GM12878 (cell line): ENCODE data around the gene OS9. TPM values are rescaled to one million over a fixed set of nuclear protein-coding genes. Genes with fewer than 3 reads are reported as not detected.
A peak's percentile ranks its signal among the peaks of the same experiment; 100 is the strongest.
"Not testable (repeated sequence)": the region's sequence is repeated elsewhere in the genome, so short reads cannot be mapped to it uniquely, and the experiment has no call there.

ENCODE experiments used
- ATAC-seq: fragments of 200-7000 bp; cut with Tn5 transposase; 3 replicates; pipeline ENCODE4 v1.9.1; 2020; ENCODE audit warnings: mild to moderate bottlenecking, moderate library complexity
- BruUV-seq: library from RNA; stranded (reverse); fragments of 400-500 nt; replicated peaks from 2 replicates; lab custom pipeline; 2021; lab: Mats Ljungman, UMichigan
- CTCF ChIA-PET: fragments of 300-600 bp; sonication (Branson Sonifier 250); formaldehyde crosslinking; extraction: SDS; loops from one replicate; lab custom pipeline; 2021; ENCODE audit warnings: inconsistent platforms; lab: Yijun Ruan, JAX
- POLR2A ChIA-PET: fragments of 350-600 bp; formaldehyde crosslinking; extraction: SDS; loops from one replicate; lab custom pipeline; 2021; ENCODE audit warnings: inconsistent platforms; lab: Charles Lee
- RAD21 ChIA-PET: fragments of 300-600 bp; sonication (Branson Sonifier 250); formaldehyde crosslinking; loops from one replicate; lab custom pipeline; 2023; ENCODE audit warnings: antibody characterized with exemption; ENCODE audit not compliant: unreplicated experiment; lab: Charles Lee
- SMC1A ChIA-PET: fragments of 300-600 bp; sonication (Branson Sonifier 250); formaldehyde crosslinking; loops from one replicate; lab custom pipeline; 2023; ENCODE audit not compliant: unreplicated experiment, uncharacterized antibody; lab: Charles Lee
- DNase-seq: peaks from one replicate; pipeline ENCODE4 v3.0.0-alpha.2; 2011; ENCODE audit warnings: low read depth, low spot score
- FAIRE-seq: peaks from 3 replicates; lab custom pipeline; 2011; peaks lifted over from hg19 to GRCh38; lab: Jason Lieb, UNC
- H2AFZ ChIP-seq: 2 replicates; pipeline ENCODE4 v1.6.0; 2011; ENCODE audit warnings: low read depth, low read length, control low read depth; ENCODE audit not compliant: control insufficient read depth
- H3K27ac ChIP-seq: 2 replicates; pipeline ENCODE4 v1.5.1; 2011; ENCODE audit warnings: control low read depth; ENCODE audit not compliant: control insufficient read depth, insufficient read depth
- H3K27me3 ChIP-seq, 2 experiments: replicated peaks in 1 of 2; 2 replicates each; pipeline versions ENCODE4 v1.6.0 to v1.6.1; 2011; ENCODE audit warnings: low read length in 1 of 2; ENCODE audit not compliant: control insufficient read depth in 2 of 2, insufficient read depth in 2 of 2
- H3K36me3 ChIP-seq, 2 experiments: 2 replicates each; pipeline ENCODE4 v1.5.1; 2011; ENCODE audit warnings: low read length in 1 of 2; ENCODE audit not compliant: control insufficient read depth in 2 of 2, insufficient read depth in 2 of 2
- H3K4me1 ChIP-seq: 2 replicates; pipeline ENCODE4 v1.6.1; 2011; ENCODE audit warnings: mild to moderate bottlenecking, low read length, moderate library complexity, mixed read lengths; ENCODE audit not compliant: control insufficient read depth, insufficient read depth
- H3K4me2 ChIP-seq: 2 replicates; pipeline ENCODE4 v1.6.0; 2011; ENCODE audit warnings: control low read depth; ENCODE audit not compliant: control insufficient read depth, insufficient read depth
- H3K4me3 ChIP-seq: fragments of 200-600 bp; sonication (generic); 2 replicates; pipeline ENCODE4 v1.5.1; 2016
- H3K79me2 ChIP-seq: 2 replicates; pipeline ENCODE4 v1.6.0; 2011; ENCODE audit warnings: low read length; ENCODE audit not compliant: control insufficient read depth, insufficient read depth
- H3K9ac ChIP-seq: 2 replicates; pipeline ENCODE4 v1.8.0; 2011; ENCODE audit warnings: low read length, control low read depth, mixed read lengths; ENCODE audit not compliant: control insufficient read depth, insufficient read depth
- H3K9me3 ChIP-seq: replicated peaks from 3 replicates; pipeline ENCODE4 v1.5.1; 2011; ENCODE audit warnings: mild to moderate bottlenecking, low read length; ENCODE audit not compliant: control insufficient read depth, insufficient read depth
- H4K20me1 ChIP-seq: 2 replicates; pipeline ENCODE4 v1.6.0; 2011; ENCODE audit not compliant: control insufficient read depth, insufficient read depth
- DPF2 ChIP-seq: fragments of 450-650 bp; IDR thresholded peaks from 2 replicates; pipeline ENCODE4 v1.6.1; 2017; ENCODE audit warnings: mild to moderate bottlenecking
- MEF2A ChIP-seq: IDR thresholded peaks from 2 replicates; pipeline ENCODE4 v1.6.1; 2011; ENCODE audit warnings: low read depth, mild to moderate bottlenecking, low read length, moderate library complexity; ENCODE audit not compliant: insufficient read depth
- MXI1 ChIP-seq: fragments of 150-350 bp; IDR thresholded peaks from 2 replicates; pipeline ENCODE4 v1.6.1; 2011; ENCODE audit warnings: low read depth, mild to moderate bottlenecking, inconsistent platforms, low read length, improper control_type of control experiment
- NFYA ChIP-seq: IDR thresholded peaks from 2 replicates; pipeline ENCODE4 v1.6.1; 2011; ENCODE audit warnings: low read depth, mild to moderate bottlenecking, low read length, improper control_type of control experiment, borderline replicate concordance
- NRF1 ChIP-seq: conservative IDR thresholded peaks from 2 replicates; pipeline ENCODE4 v1.6.1; 2011; ENCODE audit warnings: mild to moderate bottlenecking, low read depth, low read length, improper control_type of control experiment
- POLR2AphosphoS5 ChIP-seq: IDR thresholded peaks from 2 replicates; pipeline ENCODE4 v1.6.1; 2011; ENCODE audit warnings: mild to moderate bottlenecking, low read length, inconsistent platforms
- RFX5 ChIP-seq: IDR thresholded peaks from 2 replicates; pipeline ENCODE4 v1.6.1; 2011; ENCODE audit warnings: low read depth, low read length, improper control_type of control experiment
- TCF3 ChIP-seq: IDR thresholded peaks from 2 replicates; pipeline ENCODE4 v1.6.1; 2012; ENCODE audit warnings: low read depth, mild to moderate bottlenecking, low read length, borderline replicate concordance; ENCODE audit not compliant: insufficient read depth
- YBX1 ChIP-seq: fragments of 450-650 bp; IDR thresholded peaks from 2 replicates; pipeline ENCODE4 v1.6.1; 2016; ENCODE audit warnings: antibody characterized with exemption
- ZNF24 ChIP-seq: fragments of 450-650 bp; IDR thresholded peaks from 2 replicates; pipeline ENCODE4 v1.6.1; 2017; ENCODE audit warnings: antibody characterized with exemption, mild to moderate bottlenecking
- WGBS: methylation state at CpG from one replicate; pipeline ENCODE4 v1.1.6; 2016; ENCODE audit warnings: low lambda C conversion rate; ENCODE audit not compliant: insufficient replicate concordance, insufficient coverage; ENCODE audit errors: missing lambda C conversion rate; 5-methylcytosine and 5-hydroxymethylcytosine counted together
- in situ Hi-C: fragments of 300-500 bp; cut with MboI; formaldehyde crosslinking; loops from 9 replicates; pipeline ENCODE4 v1.14.3; 2018; ENCODE audit warnings: mixed read lengths
- intact Hi-C: fragments of 100-400 bp; cut with micrococcal nuclease; formaldehyde crosslinking; loops from one replicate; pipeline ENCODE4 v1.14.2; 2022; ENCODE audit not compliant: unreplicated experiment
- polyA plus RNA-seq, 11 experiments: library from polyadenylated mRNA; depleted of rRNA in 4 of 11; unstranded in 6 of 11; stranded (reverse) in 5 of 11; fragments of >200 nt; fragmentation: Nextera tagmentation in 4 of 11; fragmentation: Illumina TruSeq in 1 of 11; extraction: Ambion mirVana in 4 of 11; extraction: Trizol in 1 of 11; gene quantifications; 1 replicate in 1 of 11; 2 replicates in 10 of 11; pipeline versions ENCODE4 v1.2.1 to v1.2.3, GENCODE V29; 2011 to 2016; ENCODE audit warnings: inconsistent platforms in 2 of 11, missing spikeins in 2 of 11, low read depth in 1 of 11
- total RNA-seq, 4 experiments: library from RNA; depleted of rRNA in 3 of 4; stranded (reverse); fragments of >200 nt in 3 of 4; fragmentation: Illumina TruSeq in 1 of 4; extraction: Trizol in 1 of 4; gene quantifications; 2 replicates each; pipeline versions ENCODE4 v1.2.1 to v1.2.3, GENCODE V29; 2013 to 2021
- TF ChIP-seq, protein P1 (sequence below): fragments of 450-650 bp; IDR thresholded peaks from 2 replicates; pipeline ENCODE4 v1.6.1; 2017; ENCODE audit warnings: mild to moderate bottlenecking, moderate library complexity
- TF ChIP-seq, protein P2 (sequence below): IDR thresholded peaks from 2 replicates; pipeline ENCODE4 v1.6.1; 2011; ENCODE audit warnings: low read depth, mild to moderate bottlenecking, low read length, moderate library complexity, borderline replicate concordance; ENCODE audit errors: extremely low read depth

OS9 gene
- total and polyA plus RNA-seq, 10 of the 15 experiments (the other 5 are each of a cell fraction or from before 2014, with no cell fraction given): 5.2 to 106 (median 79.1) TPM

DNA sequence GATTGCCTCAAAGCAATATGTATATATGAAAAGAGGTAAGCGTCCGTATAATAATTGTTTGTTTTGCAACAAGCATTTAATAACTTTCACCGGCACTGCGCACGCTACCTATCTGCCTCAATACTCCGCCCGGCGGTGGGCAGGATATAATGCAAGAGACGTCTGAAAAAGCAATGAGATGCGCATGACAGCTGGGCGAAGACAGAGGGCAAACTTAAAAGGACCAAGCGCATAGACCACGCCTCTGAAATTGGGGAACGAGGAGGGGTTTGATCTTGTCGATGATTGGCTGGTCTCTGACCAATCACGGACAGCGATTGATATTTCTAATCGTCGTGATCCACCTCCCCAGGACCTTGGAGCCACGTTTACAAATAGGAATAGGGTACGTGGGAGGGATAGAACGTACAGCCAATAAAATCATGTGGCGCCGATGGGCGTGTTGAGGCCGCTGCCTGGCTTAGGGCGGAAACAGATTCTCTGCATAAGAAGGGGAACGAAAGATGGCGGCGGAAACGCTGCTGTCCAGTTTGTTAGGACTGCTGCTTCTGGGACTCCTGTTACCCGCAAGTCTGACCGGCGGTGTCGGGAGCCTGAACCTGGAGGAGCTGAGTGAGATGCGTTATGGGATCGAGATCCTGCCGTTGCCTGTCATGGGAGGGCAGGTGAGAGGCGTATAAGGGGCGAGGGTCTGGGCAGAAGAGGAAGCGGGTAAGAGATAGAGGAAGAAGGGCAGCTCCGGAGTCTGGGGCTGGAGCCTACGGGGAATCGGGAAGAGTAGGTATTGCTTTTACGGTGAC lies at the start of gene OS9 (continued):
- TF ChIP-seq MEF2A (no peak), POLR2AphosphoS5 (peak; percentile 96), RFX5 (peak; percentile 88), NRF1 (peak; percentile 84), TCF3 (peak; percentile 48; the same call in 1 of the 2 replicates), NFYA (peak; percentile 26; the same call in 1 of the 2 replicates), DPF2 (no peak), YBX1 (no peak), ZNF24 (no peak), MXI1 (no peak; the same call in 1 of the 2 replicates)
- TF ChIP-seq, protein P1, sequence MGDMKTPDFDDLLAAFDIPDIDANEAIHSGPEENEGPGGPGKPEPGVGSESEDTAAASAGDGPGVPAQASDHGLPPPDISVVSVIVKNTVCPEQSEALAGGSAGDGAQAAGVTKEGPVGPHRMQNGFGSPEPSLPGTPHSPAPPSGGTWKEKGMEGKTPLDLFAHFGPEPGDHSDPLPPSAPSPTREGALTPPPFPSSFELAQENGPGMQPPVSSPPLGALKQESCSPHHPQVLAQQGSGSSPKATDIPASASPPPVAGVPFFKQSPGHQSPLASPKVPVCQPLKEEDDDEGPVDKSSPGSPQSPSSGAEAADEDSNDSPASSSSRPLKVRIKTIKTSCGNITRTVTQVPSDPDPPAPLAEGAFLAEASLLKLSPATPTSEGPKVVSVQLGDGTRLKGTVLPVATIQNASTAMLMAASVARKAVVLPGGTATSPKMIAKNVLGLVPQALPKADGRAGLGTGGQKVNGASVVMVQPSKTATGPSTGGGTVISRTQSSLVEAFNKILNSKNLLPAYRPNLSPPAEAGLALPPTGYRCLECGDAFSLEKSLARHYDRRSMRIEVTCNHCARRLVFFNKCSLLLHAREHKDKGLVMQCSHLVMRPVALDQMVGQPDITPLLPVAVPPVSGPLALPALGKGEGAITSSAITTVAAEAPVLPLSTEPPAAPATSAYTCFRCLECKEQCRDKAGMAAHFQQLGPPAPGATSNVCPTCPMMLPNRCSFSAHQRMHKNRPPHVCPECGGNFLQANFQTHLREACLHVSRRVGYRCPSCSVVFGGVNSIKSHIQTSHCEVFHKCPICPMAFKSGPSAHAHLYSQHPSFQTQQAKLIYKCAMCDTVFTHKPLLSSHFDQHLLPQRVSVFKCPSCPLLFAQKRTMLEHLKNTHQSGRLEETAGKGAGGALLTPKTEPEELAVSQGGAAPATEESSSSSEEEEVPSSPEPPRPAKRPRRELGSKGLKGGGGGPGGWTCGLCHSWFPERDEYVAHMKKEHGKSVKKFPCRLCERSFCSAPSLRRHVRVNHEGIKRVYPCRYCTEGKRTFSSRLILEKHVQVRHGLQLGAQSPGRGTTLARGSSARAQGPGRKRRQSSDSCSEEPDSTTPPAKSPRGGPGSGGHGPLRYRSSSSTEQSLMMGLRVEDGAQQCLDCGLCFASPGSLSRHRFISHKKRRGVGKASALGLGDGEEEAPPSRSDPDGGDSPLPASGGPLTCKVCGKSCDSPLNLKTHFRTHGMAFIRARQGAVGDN: no peak
- TF ChIP-seq, protein P2, sequence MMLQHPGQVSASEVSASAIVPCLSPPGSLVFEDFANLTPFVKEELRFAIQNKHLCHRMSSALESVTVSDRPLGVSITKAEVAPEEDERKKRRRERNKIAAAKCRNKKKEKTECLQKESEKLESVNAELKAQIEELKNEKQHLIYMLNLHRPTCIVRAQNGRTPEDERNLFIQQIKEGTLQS: no peak

DNA sequence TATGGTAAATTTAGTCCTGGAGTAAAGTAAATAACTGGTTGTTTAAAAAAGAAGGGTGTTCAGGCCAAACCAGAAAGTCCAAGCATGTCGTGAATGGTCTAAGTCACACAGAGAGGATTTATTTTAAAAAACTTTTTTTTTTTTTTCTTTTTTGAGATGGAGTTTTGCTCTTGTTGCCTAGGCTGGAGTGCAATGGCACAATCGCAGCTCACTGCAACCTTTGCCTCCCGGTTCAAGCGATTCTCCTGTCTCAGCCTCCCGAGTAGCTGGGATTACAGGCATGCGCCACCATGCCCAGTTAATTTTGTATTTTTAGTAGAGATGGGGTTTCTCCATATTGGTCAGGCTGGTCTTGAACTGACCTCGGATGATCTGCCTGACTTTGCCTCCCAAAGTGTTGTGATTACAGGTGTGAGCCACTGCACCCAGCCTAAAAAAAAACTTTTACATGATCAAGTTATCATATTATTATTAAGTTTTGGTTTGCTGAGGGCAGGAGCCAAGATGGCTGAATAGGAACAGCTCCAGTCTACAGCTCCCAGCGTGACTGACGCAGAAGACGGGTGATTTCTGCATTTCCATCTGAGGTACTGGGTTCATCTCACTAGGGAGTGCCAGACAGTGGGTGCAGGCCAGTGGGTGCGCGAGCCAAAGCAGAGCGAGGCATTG lies 47.8 kb upstream of the OS9 start:
- H4K20me1 ChIP-seq, DNase-seq, RAD21 ChIA-PET, CTCF ChIA-PET, H2AFZ ChIP-seq, H3K27ac ChIP-seq, intact Hi-C loops, H3K79me2 ChIP-seq, H3K9ac ChIP-seq, H3K27me3 ChIP-seq, ATAC-seq, H3K4me2 ChIP-seq, in situ Hi-C loops, FAIRE-seq, H3K9me3 ChIP-seq, POLR2A ChIA-PET, H3K4me1 ChIP-seq, H3K4me3 ChIP-seq, H3K36me3 ChIP-seq, BruUV-seq: not testable (repeated sequence)
- WGBS: 80% methylated on average over 12 of the region's 13 CpGs
- SMC1A ChIA-PET: interaction anchor here (1.5 kb wide), 1 partner anchor 10 kb away, joined by 4 read pairs; no protein-coding TSS in a partner anchor
